NT2/D1 (cell line): Measurements from ENCODE around the gene ZNF496.

Experiments used
- SUZ12 ChIP-seq: IDR thresholded peaks from 2 replicates; pipeline ENCODE4 v1.6.1; 2011; ENCODE audit not compliant: insufficient read length, insufficient read depth; ENCODE audit errors: extremely low read depth
- YY1 ChIP-seq: IDR thresholded peaks from 2 replicates; pipeline ENCODE4 v1.6.1; 2011; ENCODE audit not compliant: insufficient read length, insufficient read depth

DNA sequence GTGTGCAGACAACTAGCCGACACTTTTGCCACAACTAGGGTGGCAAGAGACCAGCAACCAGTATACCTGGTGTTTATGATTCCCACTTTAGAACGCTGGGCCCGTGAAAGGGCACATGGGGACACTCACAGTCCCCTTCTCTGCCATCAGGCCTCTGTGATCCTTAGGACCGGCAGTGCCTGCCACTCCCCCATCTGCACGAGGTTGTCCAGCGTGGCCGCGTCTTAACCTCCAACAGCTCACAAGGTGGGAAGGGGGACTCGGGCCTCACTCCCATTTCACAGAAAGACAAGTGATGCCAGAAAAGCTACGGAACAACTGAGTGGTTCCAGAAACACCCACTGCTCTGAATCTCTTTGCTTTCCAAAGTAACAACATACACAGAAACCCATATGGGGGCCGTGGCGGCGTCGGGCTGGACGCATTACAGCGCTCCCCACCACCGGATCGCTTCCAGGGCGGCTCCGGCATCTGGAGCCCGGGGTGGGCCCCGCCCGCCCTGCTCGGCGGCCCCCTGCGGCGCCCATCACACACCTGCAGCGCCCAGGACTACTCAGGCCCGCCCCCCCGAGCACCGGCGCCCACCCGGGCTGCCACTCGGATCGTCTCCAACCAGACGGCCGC is 1.0 kb downstream of the ZNF496 start:
- TF ChIP-seq SUZ12 (no peak), YY1 (no peak)
